Activated CD8-positive, alpha-beta memory T cell treated with anti-CD3 and anti-CD28 coated beads for 4 hours (primary cell): ENCODE measurements around the gene CBX1.
A peak's percentile ranks its signal among the peaks of the same experiment; 100 is the strongest.
"Not testable (repeated sequence)": the region's sequence is repeated elsewhere in the genome, so short reads cannot be mapped to it uniquely, and the experiment has no call there.

Experiments
- DNase-seq, 2 donors: peaks; one replicate each; pipeline ENCODE4 v3.0.0-alpha.2; 2020; ENCODE audit warnings: low read depth in 2 of 2

The CBX1 gene

GRCh38 chr17:48123776-48124388 lies 22.6 kb upstream of the CBX1 start:
- no peak for DNase-seq

- DNase-seq: no peak
Observed at GRCh38 chr17:48123111-48123510, 21.8 kb upstream of the CBX1 start.

- no peak for DNase-seq
Observed at GRCh38 chr17:48122665-48123045, 21.4 kb upstream of the CBX1 start.

DNA sequence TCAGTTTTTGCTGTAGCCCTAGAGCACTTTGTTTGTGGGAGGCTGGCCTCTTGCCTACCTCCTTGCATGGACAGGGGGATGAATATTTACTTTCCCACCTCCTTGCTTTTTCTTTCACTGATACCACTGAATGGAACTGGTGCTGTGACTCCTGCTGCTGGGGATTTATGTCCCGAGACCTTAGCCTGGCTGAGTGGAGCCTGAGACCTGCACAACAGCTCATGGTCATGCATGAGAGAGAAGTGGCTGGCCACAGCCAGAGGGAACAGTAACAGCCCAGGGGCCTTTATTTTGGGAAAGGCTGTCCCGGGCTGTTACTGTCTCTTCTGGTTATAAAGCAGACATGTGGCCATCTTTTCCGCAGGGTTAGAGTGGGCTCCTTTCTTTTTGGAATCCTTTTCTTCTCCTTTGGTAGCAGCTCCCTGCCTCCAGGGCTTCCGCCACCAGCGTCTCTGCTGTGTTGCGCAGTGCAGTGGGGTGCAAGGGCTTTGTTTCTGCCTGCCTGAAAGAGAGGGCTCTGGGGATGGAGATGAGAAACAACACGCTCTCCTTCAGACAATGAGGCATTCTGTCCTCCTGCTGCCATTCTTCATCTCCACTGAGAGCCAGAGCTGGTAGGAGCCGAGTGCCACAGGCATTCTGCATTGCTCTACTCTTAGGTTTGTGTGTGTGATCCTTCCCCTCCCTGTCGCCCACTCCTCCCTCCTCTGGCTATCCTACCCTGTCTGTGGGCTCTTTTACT lies 20.8 kb upstream of the CBX1 start:
- no peak for DNase-seq

DNA sequence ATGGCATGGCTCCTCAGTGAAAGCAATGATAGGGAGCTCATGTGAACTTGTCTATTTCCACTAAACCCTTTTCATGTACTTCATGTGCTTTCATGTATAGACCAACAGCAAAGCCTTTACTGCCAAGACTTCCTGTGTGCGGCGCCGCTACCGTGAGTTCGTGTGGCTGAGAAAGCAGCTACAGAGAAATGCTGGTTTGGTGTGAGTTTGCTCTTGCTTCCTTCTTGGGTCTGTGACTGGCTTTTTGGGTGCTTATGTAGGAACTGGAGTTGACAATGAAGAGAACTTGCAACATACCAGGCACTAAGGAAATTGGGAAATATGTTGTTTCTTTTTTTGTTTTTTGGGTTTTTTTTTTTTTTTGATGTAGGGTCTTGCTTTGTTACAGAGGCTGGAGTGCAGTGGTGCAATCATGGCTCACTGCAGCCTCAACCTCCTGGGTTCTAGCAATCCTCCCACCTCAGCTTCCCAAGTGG lies 12.0 kb upstream of the CBX1 start:
- no peak for DNase-seq

- no peak for DNase-seq
Observed at GRCh38 chr17:48111937-48112241, 10.6 kb upstream of the CBX1 start.

- DNase-seq: no peak
Observed at GRCh38 chr17:48110761-48111160, 9.5 kb upstream of the CBX1 start.

DNA sequence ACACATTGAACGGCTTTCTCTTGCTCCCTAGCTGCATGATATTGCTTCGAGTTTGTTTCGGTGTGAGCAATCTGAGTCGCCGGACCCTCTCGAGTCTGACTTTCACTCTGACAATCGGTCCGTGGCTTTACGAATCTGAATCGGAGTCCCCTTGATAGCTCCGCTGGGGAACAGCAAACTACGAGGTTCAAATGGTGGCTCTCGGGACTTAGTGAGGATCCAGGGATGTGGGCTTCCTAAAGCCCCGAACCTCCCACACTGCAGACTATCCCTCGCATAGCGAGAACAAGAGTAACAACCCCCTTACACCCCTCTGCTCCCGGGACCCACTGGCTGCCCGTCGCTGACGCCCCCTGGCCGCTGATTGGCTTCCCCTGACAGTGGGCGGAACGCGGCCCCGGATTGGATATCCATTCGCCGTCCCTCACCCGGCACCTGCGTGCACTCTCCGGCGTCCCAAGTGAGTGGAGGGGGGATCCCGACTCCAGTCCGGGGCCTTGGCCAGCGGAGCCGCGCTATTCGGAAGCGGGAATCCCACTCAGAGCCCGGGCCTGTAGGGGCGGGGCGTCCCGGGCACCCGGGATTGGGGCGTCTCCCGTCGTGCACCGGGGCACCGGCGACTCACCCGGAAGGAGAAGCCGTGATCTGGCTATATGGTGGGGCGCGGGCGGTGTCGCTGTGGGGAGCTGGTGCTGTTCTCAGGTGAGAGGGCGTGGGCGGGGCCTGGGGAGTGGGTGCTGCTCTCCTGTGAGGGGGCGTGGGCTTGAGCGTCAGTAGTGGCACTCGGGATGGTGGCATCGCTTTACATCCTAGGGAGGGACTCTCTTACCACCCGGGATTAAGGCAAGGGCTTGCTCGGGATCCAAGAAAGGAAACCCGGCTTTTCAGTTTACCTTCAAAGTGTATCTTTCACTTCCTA lies 6.1 kb upstream of the CBX1 start, which contains the start of gene SNX11:
Gene SNX11 (plus strand): TSS at position 630 of the 919 bp plus-strand sequence. CDS start 4,278 bp downstream, outside the sequence.
- DNase-seq: peak; percentile 86 to 92

DNA sequence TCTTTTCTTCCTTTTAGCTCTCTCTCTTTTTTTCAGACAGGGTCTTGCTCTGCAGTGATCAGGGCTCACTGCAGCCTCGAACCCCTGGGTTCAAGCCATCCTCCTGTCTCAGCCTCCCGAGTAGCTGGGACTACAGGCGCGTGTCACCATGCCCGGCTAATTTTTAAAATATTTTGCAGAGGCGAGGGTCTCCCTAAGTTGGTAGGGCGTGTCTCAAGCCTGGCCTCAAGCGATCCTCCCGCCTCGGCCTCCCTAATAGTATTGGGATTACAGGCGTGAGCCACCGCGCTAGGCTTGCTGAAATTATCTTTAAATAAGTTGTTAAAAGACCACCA lies 5.5 kb upstream of the CBX1 start:
- no peak for DNase-seq

- DNase-seq: no peak
Observed at GRCh38 chr17:48104440-48104839, 3.2 kb upstream of the CBX1 start.

GRCh38 chr17:48102798-48103715 lies 1.8 kb upstream of the CBX1 start:
- no peak for DNase-seq

- DNase-seq: no peak
Observed at GRCh38 chr17:48102043-48102750, 919 bp upstream of the CBX1 start.

GRCh38 chr17:48100591-48101011 lies 677 bp downstream of the CBX1 start:
- DNase-seq: no peak

DNA sequence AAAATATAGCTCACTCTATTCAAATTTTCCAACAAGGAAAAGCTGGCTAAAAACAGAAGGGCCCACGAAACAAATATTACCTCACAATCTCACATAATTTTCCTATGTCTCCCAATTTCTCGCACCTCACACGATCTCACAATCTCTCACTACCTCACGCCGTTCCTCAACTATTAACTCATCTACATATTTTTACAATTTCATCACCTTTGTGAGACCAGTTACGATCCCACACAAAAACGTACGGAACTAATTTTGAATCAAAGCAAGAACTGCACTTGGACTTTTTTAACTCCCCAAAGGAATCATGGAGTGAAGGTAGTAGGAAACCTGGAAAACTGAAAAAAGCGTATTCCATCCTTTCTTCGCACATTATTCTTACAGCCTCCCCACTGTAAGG lies 1.1 kb downstream of the CBX1 start:
- DNase-seq: no peak

DNA sequence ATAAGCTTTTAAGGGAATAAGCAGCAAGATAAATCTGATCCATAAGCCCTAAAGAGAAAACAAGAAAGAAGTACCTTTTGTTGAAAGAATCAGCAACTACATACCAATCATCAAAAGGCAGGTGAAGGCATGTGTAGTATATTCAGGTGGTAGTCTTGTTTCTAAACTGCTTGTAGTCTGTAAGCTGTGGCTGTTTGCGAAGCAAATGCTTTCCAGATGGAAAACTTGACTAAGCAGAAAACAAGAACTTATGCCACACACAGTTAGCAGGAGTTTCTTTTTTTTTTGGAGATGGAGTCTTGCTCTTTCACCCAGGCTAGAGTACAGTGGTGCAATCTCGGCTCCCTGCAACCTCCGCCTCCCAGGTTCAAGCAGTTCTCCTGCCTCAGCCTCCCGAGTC lies 5.7 kb downstream of the CBX1 start:
- no peak for DNase-seq

- no peak for DNase-seq
Observed at GRCh38 chr17:48093341-48094045, 7.8 kb downstream of the CBX1 start.

GRCh38 chr17:48084932-48085331 lies 16.3 kb downstream of the CBX1 start:
- no peak for DNase-seq

DNA sequence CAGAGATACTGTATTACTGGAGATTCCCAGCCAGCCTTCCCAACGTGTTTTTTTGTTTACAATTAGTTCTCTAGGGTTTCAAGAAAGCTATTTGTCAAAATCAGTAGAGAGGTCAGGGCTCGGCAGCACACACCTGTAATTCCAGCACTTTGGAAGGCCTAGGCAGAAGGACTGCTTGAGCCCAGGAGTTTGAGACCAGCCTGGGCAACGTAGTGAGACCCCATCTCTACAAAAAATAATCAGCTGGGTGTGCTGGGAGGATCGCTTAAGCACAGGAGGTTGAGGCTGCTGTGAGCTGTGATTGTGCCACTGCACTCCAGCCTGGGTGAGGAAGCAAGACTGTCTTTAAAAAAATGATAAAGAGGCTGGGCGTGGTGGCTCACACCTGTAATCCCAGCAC lies 19.4 kb downstream of the CBX1 start:
- DNase-seq: no peak

DNA sequence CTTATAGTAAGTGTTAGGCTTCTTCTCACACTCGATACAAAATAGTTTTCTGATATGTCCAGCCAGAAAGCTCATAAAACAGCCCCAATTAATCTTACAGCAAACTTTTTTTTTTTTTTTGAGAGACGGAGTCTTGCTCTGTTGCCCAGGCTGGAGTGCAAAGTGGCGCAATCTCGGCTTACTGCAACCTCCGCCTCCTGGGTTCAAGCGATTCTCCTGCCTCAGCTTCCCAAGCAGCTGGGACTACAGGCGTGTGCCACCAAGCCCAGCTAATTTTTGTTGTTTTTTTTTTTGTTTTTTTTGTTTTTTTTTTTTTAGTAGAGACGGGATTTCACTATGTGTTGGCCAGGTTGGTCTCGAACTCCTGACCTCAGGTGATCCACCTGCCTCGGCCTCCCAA lies 24.1 kb downstream of the CBX1 start:
- not testable (repeated sequence) for DNase-seq
